Activated naive CD4-positive, alpha-beta T cell treated with anti-CD3 and anti-CD28 coated beads for 36 hours (primary cell): ENCODE results near the gene BET1L. TPM values are rescaled to one million over a fixed set of nuclear protein-coding genes. Genes with fewer than 3 reads are reported as not detected.
A peak's percentile ranks its signal among the peaks of the same experiment; 100 is the strongest.
"Not testable (repeated sequence)": the region's sequence is repeated elsewhere in the genome, so short reads cannot be mapped to it uniquely, and the experiment has no call there.

Source experiments
- CTCF ChIA-PET: fragments of 350-600 bp; sonication (Branson Sonifier 250); formaldehyde crosslinking; loops from one replicate; lab custom pipeline; 2021; ENCODE audit warnings: antibody characterized with exemption; lab: Charles Lee
- DNase-seq: peaks from one replicate; pipeline ENCODE4 v3.0.0-alpha.2; 2020
- H3K27ac Mint-ChIP-seq: one replicate; pipeline ENCODE4 v1.8.0; 2021; ENCODE audit warnings: mild to moderate bottlenecking, mixed read lengths
- H3K27me3 Mint-ChIP-seq: one replicate; pipeline ENCODE4 v1.8.0; 2021; ENCODE audit warnings: low read depth, mixed read lengths
- H3K36me3 Mint-ChIP-seq: one replicate; pipeline ENCODE4 v1.8.0; 2021; ENCODE audit warnings: low read depth, mixed read lengths
- H3K4me1 Mint-ChIP-seq: one replicate; pipeline ENCODE4 v1.8.0; 2021; ENCODE audit warnings: low read depth, mixed read lengths
- H3K4me3 Mint-ChIP-seq: one replicate; pipeline ENCODE4 v1.8.0; 2021; ENCODE audit warnings: mild to moderate bottlenecking, moderate library complexity, mixed read lengths
- H3K9me3 Mint-ChIP-seq: one replicate; pipeline ENCODE4 v1.8.0; 2021; ENCODE audit warnings: mixed read lengths
- intact Hi-C: fragments of 100-400 bp; cut with micrococcal nuclease; formaldehyde crosslinking; loops from one replicate; pipeline ENCODE4 v1.15.1; 2023
- total RNA-seq, 2 experiments: library from RNA; stranded (reverse); gene quantifications; one replicate each; pipeline ENCODE4 v1.2.3, GENCODE V29; 2021

Gene BET1L
- total RNA-seq, 2 experiments from 2014 or later: 50.4 to 51.6 TPM

- peaks cover 53% of the 10 kb centered on the region for H3K36me3 Mint-ChIP-seq
- CTCF ChIA-PET: interaction anchor here (1.3 to 1.7 kb wide), 2 partner anchors 9 to 10 kb away, joined by 4 to 8 read pairs; no protein-coding TSS in a partner anchor
- no peak for DNase-seq
- intact Hi-C loops: loop anchor here (1.0 kb wide), 1 partner anchor 10 kb away; no protein-coding TSS in a partner anchor
- H3K4me3 Mint-ChIP-seq: no peak overlapping the region
- H3K27me3 Mint-ChIP-seq: no peaks in the 10 kb centered on the region
- peak overlapping the region; percentile 10 for H3K27ac Mint-ChIP-seq
- no peaks in the 10 kb centered on the region for H3K9me3 Mint-ChIP-seq
- peaks cover 47% of the 10 kb centered on the region for H3K4me1 Mint-ChIP-seq
Measured at GRCh38 chr11:241634-242033, 34.4 kb upstream of the BET1L start.

GRCh38 chr11:240315-240714 is 33.1 kb upstream of the BET1L start:
- intact Hi-C loops: no loop called here
- peaks cover 51% of the 10 kb centered on the region for H3K4me1 Mint-ChIP-seq
- H3K36me3 Mint-ChIP-seq: peaks cover 40% of the 10 kb centered on the region
- H3K27ac Mint-ChIP-seq: peak overlapping the region; percentile 54
- no peaks in the 10 kb centered on the region for H3K9me3 Mint-ChIP-seq
- CTCF ChIA-PET: interaction anchor here (1.1 to 1.4 kb wide), 2 partner anchors 10 to 11 kb away, joined by 3 to 6 read pairs; no protein-coding TSS in a partner anchor
- DNase-seq: no peak
- no peaks in the 10 kb centered on the region for H3K27me3 Mint-ChIP-seq
- no peak overlapping the region for H3K4me3 Mint-ChIP-seq

DNA sequence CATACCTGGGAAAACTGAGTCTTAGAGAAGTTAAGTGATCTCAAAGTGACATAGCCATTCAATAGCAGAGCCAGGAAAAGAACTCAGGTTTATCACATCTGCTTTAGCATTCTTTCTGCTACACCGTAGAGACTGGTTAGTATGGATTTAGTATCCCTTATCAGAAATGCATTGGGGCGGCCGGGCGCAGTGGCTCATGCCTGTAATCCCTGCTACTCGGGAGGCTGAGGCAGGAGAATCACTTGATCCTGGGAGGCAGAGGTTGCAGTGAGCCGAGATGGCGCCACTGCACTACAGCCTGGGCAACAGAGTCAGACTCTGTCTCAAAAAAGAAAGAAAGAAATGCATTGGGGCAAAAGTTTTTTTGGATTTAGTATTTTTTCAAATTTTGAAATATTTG is 31.1 kb upstream of the BET1L start:
- intact Hi-C loops: loop anchor here (5.0 kb wide), 1 partner anchor 509 kb away; the partner anchor contains the start of gene TALDO1
- CTCF ChIA-PET: interaction anchor here (2.1 kb wide), 1 partner anchor 11 kb away, joined by 28 read pairs; no protein-coding TSS in a partner anchor
- H3K4me3 Mint-ChIP-seq: peak overlapping the region; percentile 85
- peaks cover 52% of the 10 kb centered on the region for H3K4me1 Mint-ChIP-seq
- not testable (repeated sequence) for DNase-seq, H3K27me3 Mint-ChIP-seq, H3K9me3 Mint-ChIP-seq
- H3K36me3 Mint-ChIP-seq: peaks cover 28% of the 10 kb centered on the region
- H3K27ac Mint-ChIP-seq: peak overlapping the region; percentile 19

GRCh38 chr11:236774-237767 is 29.9 kb upstream of the BET1L start, which contains the start of gene PSMD13:
PSMD13 (plus strand) TSS chr11:236976; CDS start chr11:237050, 74 bp downstream.
- intact Hi-C loops: loop anchor here (1.0 to 5.0 kb wide), 9 partner anchors 30 to 510 kb away; partner anchors contain the start of genes BET1L, PTDSS2, RIC8A and RNH1
- peak; percentile 89 for DNase-seq
- Mint-ChIP-seq H3K27ac (peak within 1 kb of the TSS; percentile 95), H3K4me3 (peak within 1 kb of the TSS; percentile 85), H3K27me3 (no peaks in the 10 kb centered on the region), H3K36me3 (peaks cover 18% of the 10 kb centered on the region), H3K9me3 (no peaks in the 10 kb centered on the region), H3K4me1 (peaks cover 45% of the 10 kb centered on the region)
- CTCF ChIA-PET: interaction anchor here (0.6 to 2.1 kb wide), 3 partner anchors 13 to 66 kb away, joined by 4 to 28 read pairs (median 6); partner anchors contain the start of genes BET1L and RIC8A

DNA sequence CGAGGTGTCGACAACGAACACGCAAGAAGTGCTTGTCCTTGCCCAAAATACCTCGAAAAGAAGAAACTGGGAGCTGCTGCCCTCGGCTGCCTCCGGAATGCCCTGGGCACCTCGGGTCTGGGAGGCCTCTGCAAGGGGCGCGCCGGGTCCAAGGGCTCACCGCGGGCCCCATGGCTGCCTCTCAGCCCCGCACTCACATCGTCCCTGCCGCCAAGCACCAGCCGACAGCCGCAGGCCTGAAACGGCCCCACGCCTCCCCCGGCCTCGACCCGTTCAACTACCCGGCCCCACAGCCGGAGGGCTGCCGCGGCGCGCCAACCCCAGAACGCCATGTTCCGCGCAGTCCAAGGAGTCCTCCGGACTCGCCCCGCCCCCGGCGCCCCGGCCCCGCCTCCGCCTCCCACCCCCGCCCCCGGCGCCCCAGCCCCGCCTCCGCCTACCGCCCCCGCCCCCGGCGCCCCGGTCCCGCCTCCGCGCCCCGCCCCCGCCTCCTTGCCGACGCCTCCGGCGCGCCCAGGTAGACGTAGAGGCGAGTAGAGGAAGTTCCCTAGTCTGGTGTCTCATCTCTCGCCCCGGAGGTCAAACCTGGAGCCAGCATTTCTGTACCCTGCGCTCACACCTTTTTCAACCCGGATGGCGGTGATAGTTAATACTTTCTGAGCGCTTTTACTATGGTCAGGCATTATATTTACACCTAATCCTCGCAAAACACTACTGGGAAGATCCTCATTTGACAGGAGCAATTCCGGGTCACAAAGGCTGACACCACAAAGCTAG is 29.0 kb upstream of the BET1L start, which contains the start of gene SIRT3:
TSS of gene SIRT3 (minus strand) at position 346 of the 777 bp plus-strand sequence. CDS start at position 332, 14 bp downstream.
- peaks cover 10% of the 10 kb centered on the region for H3K36me3 Mint-ChIP-seq
- intact Hi-C loops: loop anchor here (1.0 to 5.0 kb wide), 9 partner anchors 29 to 511 kb away; partner anchors contain the start of genes BET1L, PTDSS2, RIC8A and RNH1
- CTCF ChIA-PET: interaction anchor here (0.6 to 2.1 kb wide), 3 partner anchors 14 to 625 kb away, joined by 3 to 28 read pairs (median 6); partner anchors contain the start of genes BET1L and RIC8A

GRCh38 chr11:235609-235996 is 28.4 kb upstream of the BET1L start:
- peak; percentile 89 for DNase-seq
- Mint-ChIP-seq H3K4me3 (peak overlapping the region; percentile 84), H3K4me1 (peaks cover 35% of the 10 kb centered on the region), H3K9me3 (no peaks in the 10 kb centered on the region), H3K27ac (peak overlapping the region; percentile 90), H3K27me3 (no peaks in the 10 kb centered on the region), H3K36me3 (peaks cover 8% of the 10 kb centered on the region)
- CTCF ChIA-PET: interaction anchor here (0.6 kb wide), 1 partner anchor 625 kb away, joined by 3 read pairs; no protein-coding TSS in a partner anchor
- intact Hi-C loops: loop anchor here (5.0 kb wide), 1 partner anchor 512 kb away; the partner anchor contains the start of gene TALDO1

More for the DNA sequence above, 29.0 kb upstream of the BET1L start, which contains the start of gene SIRT3:
- DNase-seq: peak; percentile 89
- peak within 1 kb of the TSS; percentile 85 for H3K4me3 Mint-ChIP-seq
- no peaks in the 10 kb centered on the region for H3K9me3 Mint-ChIP-seq
- peaks cover 37% of the 10 kb centered on the region for H3K4me1 Mint-ChIP-seq
- no peaks in the 10 kb centered on the region for H3K27me3 Mint-ChIP-seq
- peak within 1 kb of the TSS; percentile 95 for H3K27ac Mint-ChIP-seq

DNA sequence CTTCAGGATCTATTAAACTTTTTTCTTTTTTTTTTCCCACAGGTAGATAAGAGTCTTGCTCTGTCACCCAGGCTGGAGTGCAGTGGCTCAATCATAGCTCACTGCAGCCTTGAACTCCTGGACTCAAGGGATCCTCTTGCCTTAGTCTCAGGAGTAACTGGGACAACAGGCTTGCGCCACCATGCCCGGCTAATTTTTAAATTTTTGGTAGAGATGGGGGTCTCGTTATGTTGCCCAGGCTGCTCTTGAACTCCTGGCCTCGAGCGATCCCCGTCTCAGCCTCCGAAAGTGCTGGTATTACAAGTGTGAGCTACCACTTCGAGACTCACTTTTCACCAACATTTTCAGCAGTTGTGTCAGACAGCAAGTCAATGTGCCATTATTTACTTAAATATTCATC is 28.0 kb upstream of the BET1L start:
- Mint-ChIP-seq H3K36me3 (peaks cover 6% of the 10 kb centered on the region), H3K4me3 (peak overlapping the region; percentile 84), H3K27ac (peak overlapping the region; percentile 90), H3K4me1 (peaks cover 32% of the 10 kb centered on the region), H3K9me3 (no peaks in the 10 kb centered on the region), H3K27me3 (no peaks in the 10 kb centered on the region)
- no peak for DNase-seq
- intact Hi-C loops: loop anchor here (5.0 kb wide), 1 partner anchor 512 kb away; the partner anchor contains the start of gene TALDO1
- CTCF ChIA-PET: interaction anchor here (0.6 kb wide), 1 partner anchor 626 kb away, joined by 3 read pairs; no protein-coding TSS in a partner anchor

GRCh38 chr11:232783-233565 is 25.8 kb upstream of the BET1L start:
- no peak overlapping the region for H3K4me3 Mint-ChIP-seq
- H3K36me3 Mint-ChIP-seq: no peaks in the 10 kb centered on the region
- intact Hi-C loops: no loop called here
- CTCF ChIA-PET: interaction anchor here (0.7 to 1.5 kb wide), 2 partner anchors 18 to 223 kb away, joined by 3 to 4 read pairs; no protein-coding TSS in a partner anchor
- H3K27me3 Mint-ChIP-seq: no peaks in the 10 kb centered on the region
- no peak for DNase-seq
- H3K4me1 Mint-ChIP-seq: peaks cover 14% of the 10 kb centered on the region
- no peak overlapping the region for H3K27ac Mint-ChIP-seq
- no peaks in the 10 kb centered on the region for H3K9me3 Mint-ChIP-seq

DNA sequence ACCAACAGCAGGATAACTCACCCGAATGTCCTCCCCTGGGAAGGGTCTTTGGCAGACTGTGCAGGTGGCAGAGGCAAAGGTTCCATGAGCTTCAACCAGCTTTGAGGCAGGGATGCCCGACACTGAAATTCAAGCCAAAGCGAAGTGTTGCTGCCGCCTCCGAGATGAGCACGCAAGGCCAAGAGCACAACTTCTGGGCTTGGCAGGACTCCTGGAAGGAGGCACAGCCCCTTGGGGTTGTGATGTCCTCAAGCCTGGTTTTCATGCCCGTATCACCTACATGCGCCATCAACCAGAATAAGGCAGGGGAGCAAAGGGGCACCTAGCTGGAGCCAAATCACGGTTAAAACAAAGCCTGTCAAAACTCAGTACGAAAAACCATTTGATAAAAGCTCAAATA is 23.2 kb upstream of the BET1L start:
- H3K27ac Mint-ChIP-seq: no peak overlapping the region
- CTCF ChIA-PET: interaction anchor here (1.0 kb wide), 1 partner anchor 289 kb away, joined by 3 read pairs; no protein-coding TSS in a partner anchor
- peaks cover 1% of the 10 kb centered on the region for H3K36me3 Mint-ChIP-seq
- no peak overlapping the region for H3K4me3 Mint-ChIP-seq
- H3K9me3 Mint-ChIP-seq: no peaks in the 10 kb centered on the region
- intact Hi-C loops: no loop called here
- H3K4me1 Mint-ChIP-seq: peaks cover 15% of the 10 kb centered on the region
- H3K27me3 Mint-ChIP-seq: no peaks in the 10 kb centered on the region
- no peak for DNase-seq

- intact Hi-C loops: no loop called here
- Mint-ChIP-seq H3K9me3 (no peaks in the 10 kb centered on the region), H3K4me1 (peaks cover 9% of the 10 kb centered on the region), H3K27me3 (no peaks in the 10 kb centered on the region), H3K27ac (no peak overlapping the region), H3K36me3 (peaks cover 1% of the 10 kb centered on the region), H3K4me3 (no peak overlapping the region)
- CTCF ChIA-PET: interaction anchor here (1.0 to 2.6 kb wide), 2 partner anchors 12 to 23 kb away, joined by 4 to 9 read pairs; no protein-coding TSS in a partner anchor
- DNase-seq: no peak
Measured at GRCh38 chr11:227824-228379, 20.7 kb upstream of the BET1L start.
